IMR-90 (cell line): ENCODE results near the gene PLOD3. TPM values are rescaled to one million over a fixed set of nuclear protein-coding genes. Genes with fewer than 3 reads are reported as not detected.

Source experiments
- ATAC-seq: fragments of 200-7000 bp; cut with Tn5 transposase; 2 replicates; pipeline ENCODE4 v1.9.1; 2020; ENCODE audit warnings: low read depth, mild to moderate bottlenecking, moderate library complexity
- BruUV-seq: library from RNA; stranded (reverse); fragments of 400-500 nt; replicated peaks from 2 replicates; lab custom pipeline; 2021; lab: Mats Ljungman, UMichigan
- CTCF ChIA-PET: fragments of 300-600 bp; formaldehyde crosslinking; extraction: SDS; loops from one replicate; lab custom pipeline; 2021; ENCODE audit warnings: antibody characterized with exemption; lab: Yijun Ruan, JAX
- POLR2A ChIA-PET: fragments of 300-600 bp; sonication (Branson Sonifier 250); formaldehyde crosslinking; loops from one replicate; lab custom pipeline; 2022; ENCODE audit warnings: antibody characterized with exemption; ENCODE audit not compliant: unreplicated experiment; lab: Charles Lee
- DNase-seq: peaks from one replicate; pipeline ENCODE4 v3.0.0; 2013
- H2AFZ ChIP-seq: replicated peaks from 2 replicates; pipeline ENCODE3; 2013; ENCODE audit warnings: low read length, mild to moderate bottlenecking; ENCODE audit not compliant: poor library complexity
- H2AK5ac ChIP-seq: 2 replicates; pipeline ENCODE4 v1.6.1; 2013; ENCODE audit warnings: low read depth, low read length, inconsistent platforms
- H2AK9ac ChIP-seq: replicated peaks from 2 replicates; pipeline ENCODE3; 2013; ENCODE audit warnings: mild to moderate bottlenecking, low read depth, low read length, moderate library complexity; ENCODE audit not compliant: poor library complexity
- H2BK120ac ChIP-seq: 2 replicates; pipeline ENCODE4 v1.6.1; 2013; ENCODE audit warnings: low read depth, low read length, inconsistent platforms
- H2BK15ac ChIP-seq: 3 replicates; pipeline ENCODE4 v1.6.1; 2013; ENCODE audit warnings: low read depth, low read length, inconsistent platforms
- H2BK20ac ChIP-seq: 2 replicates; pipeline ENCODE4 v1.6.1; 2013; ENCODE audit warnings: low read depth, mild to moderate bottlenecking, inconsistent platforms, low read length, moderate library complexity
- H2BK5ac ChIP-seq: 2 replicates; pipeline ENCODE4 v1.6.1; 2013; ENCODE audit warnings: mild to moderate bottlenecking, low read depth, low read length, inconsistent platforms; ENCODE audit not compliant: poor library complexity, severe bottlenecking
- H3K14ac ChIP-seq: replicated peaks from 2 replicates; pipeline ENCODE4 v1.6.1; 2013; ENCODE audit warnings: low read depth, low read length, inconsistent platforms
- H3K18ac ChIP-seq: 2 replicates; pipeline ENCODE4 v1.6.1; 2013; ENCODE audit warnings: low read depth, low read length, control low read depth
- H3K23ac ChIP-seq: 2 replicates; pipeline ENCODE4 v1.6.1; 2013; ENCODE audit warnings: low read depth, low read length, inconsistent platforms
- H3K27ac ChIP-seq: 2 replicates; pipeline ENCODE4 v1.5.1; 2013; ENCODE audit warnings: mild to moderate bottlenecking, control low read depth, low read length; ENCODE audit not compliant: insufficient read depth
- H3K27me3 ChIP-seq: 2 replicates; pipeline ENCODE4 v1.6.1; 2013; ENCODE audit warnings: low read length; ENCODE audit not compliant: control insufficient read depth, insufficient read depth
- H3K36me3 ChIP-seq: 2 replicates; pipeline ENCODE4 v1.6.1; 2013; ENCODE audit warnings: low read length, mixed read lengths; ENCODE audit not compliant: control insufficient read depth, insufficient read depth
- H3K4ac ChIP-seq: 2 replicates; pipeline ENCODE4 v1.6.1; 2013; ENCODE audit warnings: low read depth, low read length, inconsistent platforms
- H3K4me1 ChIP-seq: 2 replicates; pipeline ENCODE4 v1.6.1; 2013; ENCODE audit warnings: low read length, mixed read lengths; ENCODE audit not compliant: control insufficient read depth, insufficient read depth
- H3K4me2 ChIP-seq: 2 replicates; pipeline ENCODE4 v1.6.1; 2013; ENCODE audit warnings: low read depth, mild to moderate bottlenecking, control low read depth, low read length, moderate library complexity
- H3K4me3 ChIP-seq: 2 replicates; pipeline ENCODE4 v1.5.1; 2013; ENCODE audit warnings: low read depth, mild to moderate bottlenecking, control low read depth, low read length, moderate library complexity; ENCODE audit not compliant: insufficient read depth
- H3K56ac ChIP-seq: 2 replicates; pipeline ENCODE4 v1.6.1; 2013; ENCODE audit warnings: low read length, inconsistent platforms; ENCODE audit not compliant: insufficient read depth; ENCODE audit errors: extremely low read depth
- H3K79me1 ChIP-seq, 2 experiments: 2 replicates each; pipeline ENCODE4 v1.6.1; 2013; ENCODE audit warnings: low read length in 2 of 2, inconsistent platforms in 1 of 2, low read depth in 1 of 2
- H3K9ac ChIP-seq: 2 replicates; pipeline ENCODE4 v1.6.1; 2013; ENCODE audit warnings: low read depth, low read length, control low read depth
- H3K9me1 ChIP-seq: 2 replicates; pipeline ENCODE4 v1.6.1; 2013; ENCODE audit warnings: low read length, inconsistent platforms; ENCODE audit not compliant: insufficient read depth
- H3K9me3 ChIP-seq: 2 replicates; pipeline ENCODE4 v1.6.1; 2013; ENCODE audit warnings: low read length; ENCODE audit not compliant: control insufficient read depth, insufficient read depth
- H4K20me1 ChIP-seq: 2 replicates; pipeline ENCODE4 v1.6.1; 2013; ENCODE audit warnings: low read length, inconsistent platforms; ENCODE audit not compliant: insufficient read depth
- H4K5ac ChIP-seq: 2 replicates; pipeline ENCODE4 v1.6.1; 2013; ENCODE audit warnings: mild to moderate bottlenecking, low read depth, low read length, control low read depth
- H4K8ac ChIP-seq, 2 experiments: 2 replicates each; pipeline ENCODE4 v1.6.1; 2013; ENCODE audit warnings: low read depth in 2 of 2, low read length in 2 of 2, control low read depth in 1 of 2, inconsistent platforms in 1 of 2
- H4K91ac ChIP-seq: 2 replicates; pipeline ENCODE4 v1.6.1; 2013; ENCODE audit warnings: low read depth, low read length, inconsistent platforms; ENCODE audit not compliant: insufficient read depth
- BHLHE40 ChIP-seq: fragments of 150-350 bp; IDR thresholded peaks from 2 replicates; pipeline ENCODE4 v1.6.1; 2016; ENCODE audit warnings: mild to moderate bottlenecking, low read depth, low read length
- CEBPB ChIP-seq: IDR thresholded peaks from 2 replicates; pipeline ENCODE4 v1.6.1; 2012; ENCODE audit warnings: low read depth, low read length, improper control_type of control experiment
- CHD1 ChIP-seq: IDR thresholded peaks from 2 replicates; pipeline ENCODE4 v1.6.1; 2012; ENCODE audit warnings: low read depth, low read length, improper control_type of control experiment
- MAFK ChIP-seq: IDR thresholded peaks from 2 replicates; pipeline ENCODE4 v1.6.1; 2012; ENCODE audit warnings: low read depth, low read length, improper control_type of control experiment
- MAZ ChIP-seq: IDR thresholded peaks from 2 replicates; pipeline ENCODE4 v1.6.1; 2012; ENCODE audit warnings: low read depth, mild to moderate bottlenecking, low read length, improper control_type of control experiment, moderate library complexity, borderline replicate concordance
- MXI1 ChIP-seq: IDR thresholded peaks from 2 replicates; pipeline ENCODE4 v1.6.1; 2012; ENCODE audit warnings: low read depth, mild to moderate bottlenecking, low read length, moderate library complexity, borderline replicate concordance
- NFE2L2 ChIP-seq: fragments of 150-350 bp; IDR thresholded peaks from 2 replicates; pipeline ENCODE4 v1.6.1; 2016; ENCODE audit warnings: low read depth, mild to moderate bottlenecking, low read length
- POLR2A ChIP-seq: IDR thresholded peaks from 2 replicates; pipeline ENCODE4 v1.6.1; 2012; ENCODE audit warnings: mild to moderate bottlenecking, low read depth, low read length
- RAD21 ChIP-seq: IDR thresholded peaks from 2 replicates; pipeline ENCODE4 v1.6.1; 2012; ENCODE audit warnings: low read length, improper control_type of control experiment
- RCOR1 ChIP-seq: IDR thresholded peaks from 2 replicates; pipeline ENCODE4 v1.6.1; 2012; ENCODE audit warnings: mild to moderate bottlenecking, low read length, improper control_type of control experiment; ENCODE audit not compliant: insufficient replicate concordance
- RFX5 ChIP-seq: IDR thresholded peaks from 2 replicates; pipeline ENCODE4 v1.8.0; 2012; ENCODE audit warnings: low read depth, mild to moderate bottlenecking, low read length, moderate library complexity
- SMC3 ChIP-seq: fragments of 150-350 bp; IDR thresholded peaks from 2 replicates; pipeline ENCODE4 v1.6.1; 2016; ENCODE audit warnings: low read depth, mild to moderate bottlenecking, antibody characterized with exemption, low read length, moderate library complexity
- WGBS, 2 experiments: methylation state at CpG; one replicate each; pipeline versions ENCODE4 v1.1.5 to v1.1.7; 2013; ENCODE audit warnings: missing lambda C conversion rate in 2 of 2; ENCODE audit not compliant: insufficient read length in 1 of 2; ENCODE audit errors: extremely low coverage in 2 of 2; 5-methylcytosine and 5-hydroxymethylcytosine counted together
- dilution Hi-C: fragments of 300-500 bp; cut with HindIII; formaldehyde crosslinking; loops from one replicate; pipeline ENCODE4 v1.14.3; 2018; ENCODE audit warnings: low sequenced_read_pairs; ENCODE audit not compliant: unreplicated experiment
- in situ Hi-C: fragments of 300-500 bp; cut with MboI; formaldehyde crosslinking; loops from 3 replicates; pipeline ENCODE4 v1.14.3; 2019; ENCODE audit warnings: low sequenced_read_pairs, inconsistent platforms, mixed read lengths
- intact Hi-C: fragments of 100-400 bp; cut with micrococcal nuclease; formaldehyde crosslinking; loops from 2 replicates; pipeline ENCODE4 v1.10.0; 2022
- polyA plus RNA-seq, 3 experiments: library from polyadenylated mRNA; depleted of rRNA; stranded (reverse); fragments of >200 nt; gene quantifications; 2 replicates each; pipeline ENCODE4 v1.2.3, GENCODE V29; 2012; ENCODE audit warnings: low replicate concordance in 1 of 3
- total RNA-seq: library from RNA; depleted of rRNA; stranded (reverse); fragments of >200 nt; gene quantifications from 2 replicates; pipeline ENCODE4 v1.2.3, GENCODE V29; 2012
- TF ChIP-seq, protein P1 (sequence below): fragments of 150-350 bp; IDR thresholded peaks from 2 replicates; pipeline ENCODE4 v1.6.1; 2017; ENCODE audit warnings: mild to moderate bottlenecking, antibody characterized with exemption, low read length, low read depth
- TF ChIP-seq, protein P2 (sequence below): fragments of 150-350 bp; IDR thresholded peaks from 2 replicates; pipeline ENCODE4 v1.6.1; 2016; ENCODE audit warnings: low read depth, mild to moderate bottlenecking, low read length, moderate library complexity, borderline replicate concordance

Gene PLOD3
- total and polyA plus RNA-seq, 2 of the 4 experiments (the other 2 are of a cell fraction), result 21.7 to 159 TPM

DNA sequence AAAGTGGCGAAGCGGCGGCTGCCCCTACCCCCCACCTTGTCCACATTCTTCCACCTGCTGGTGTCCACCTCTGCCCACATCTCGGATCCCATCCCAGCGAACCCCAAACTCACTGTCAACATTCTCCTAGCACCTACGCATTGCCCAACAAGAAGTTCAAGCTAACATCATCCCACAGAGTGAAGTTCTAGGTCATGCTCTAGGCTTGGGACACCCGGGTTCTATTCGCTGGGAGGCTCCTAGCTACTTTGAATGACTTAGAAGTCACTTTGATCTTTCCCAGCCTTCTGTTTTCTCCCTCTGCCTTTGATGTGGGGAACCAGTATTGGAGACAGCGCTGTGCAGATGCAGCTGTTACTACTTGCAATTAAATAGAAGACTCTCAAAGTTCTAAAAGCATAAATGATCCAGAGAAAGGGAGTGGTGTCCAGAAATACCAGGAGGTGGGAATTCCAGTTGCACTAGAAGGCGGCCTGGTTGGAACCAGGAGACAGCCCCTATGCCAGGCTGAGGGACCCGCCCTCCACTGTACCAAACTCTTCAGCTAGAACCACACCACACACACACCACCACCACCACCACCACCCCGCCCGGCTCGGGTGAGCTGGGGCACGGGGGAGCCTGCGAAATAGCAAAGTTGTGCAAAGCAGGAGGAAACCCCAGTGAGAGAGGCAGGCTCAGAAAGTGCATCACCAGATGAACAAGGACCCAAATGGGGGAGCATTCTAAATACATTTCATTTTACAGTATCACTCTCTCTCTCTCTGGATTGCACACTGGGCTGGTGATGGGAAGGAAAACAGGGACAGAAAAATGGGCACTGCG is 46.6 kb downstream of the PLOD3 start:
- POLR2A ChIA-PET, result no interaction called here
- Histone ChIP-seq H2AFZ (no peak overlapping the region), H2BK120ac (no peak overlapping the region), H3K56ac (no peak overlapping the region), H3K23ac (no peak overlapping the region), H4K20me1 (no peaks in the 10 kb centered on the region; the same call in 1 of the 2 replicates), H3K4me2 (no peak overlapping the region), H3K4me1 (peaks cover 18% of the 10 kb centered on the region), H3K4me3 (no peak overlapping the region), H4K91ac (no peak overlapping the region), H2BK5ac (no peak overlapping the region), H2BK15ac (no peak overlapping the region), H3K9me3 (peaks cover 2% of the 10 kb centered on the region; the same call in 1 of the 2 replicates), H2BK20ac (no peak overlapping the region), H3K9ac (no peak overlapping the region), H2AK9ac (no peak overlapping the region), H4K8ac (no peak overlapping the region), H3K27ac (no peak overlapping the region), H3K9me1 (peaks cover 14% of the 10 kb centered on the region), H3K27me3 (peaks cover 73% of the 10 kb centered on the region), H2AK5ac (no peak overlapping the region), H3K79me1 (peaks cover 0 to 3% of the 10 kb centered on the region in 2 experiments; a peak in 1 of 4 replicates), H3K4ac (no peak overlapping the region), H3K14ac (no peak overlapping the region), H4K5ac (no peak overlapping the region), H3K36me3 (no peaks in the 10 kb centered on the region), H3K18ac (no peak overlapping the region)
- dilution Hi-C loops (no loop called here), intact Hi-C loops (no loop called here), in situ Hi-C loops (no loop called here)
- ATAC-seq (no peak), DNase-seq (no peak)
- 0% methylated on average over 6 of the region's 17 CpGs; no CpG with 5 or more reads in 1 of the 2 experiments for WGBS, 2 experiments
- CTCF ChIA-PET, result interaction anchor here (0.6 to 1.9 kb wide), 3 partner anchors 22 to 1164 kb away, joined by 3 to 6 read pairs (median 3); no protein-coding TSS in a partner anchor
- no TSS peak for BruUV-seq
- TF ChIP-seq RAD21 (no peak), POLR2A (no peak), MAZ (no peak), RFX5 (no peak), MXI1 (no peak), NFE2L2 (no peak), RCOR1 (no peak), MAFK (no peak), CHD1 (no peak), BHLHE40 (no peak), CEBPB (no peak), SMC3 (no peak)
- TF ChIP-seq, protein P1, sequence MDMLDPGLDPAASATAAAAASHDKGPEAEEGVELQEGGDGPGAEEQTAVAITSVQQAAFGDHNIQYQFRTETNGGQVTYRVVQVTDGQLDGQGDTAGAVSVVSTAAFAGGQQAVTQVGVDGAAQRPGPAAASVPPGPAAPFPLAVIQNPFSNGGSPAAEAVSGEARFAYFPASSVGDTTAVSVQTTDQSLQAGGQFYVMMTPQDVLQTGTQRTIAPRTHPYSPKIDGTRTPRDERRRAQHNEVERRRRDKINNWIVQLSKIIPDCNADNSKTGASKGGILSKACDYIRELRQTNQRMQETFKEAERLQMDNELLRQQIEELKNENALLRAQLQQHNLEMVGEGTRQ, result no peak
- TF ChIP-seq, protein P2, sequence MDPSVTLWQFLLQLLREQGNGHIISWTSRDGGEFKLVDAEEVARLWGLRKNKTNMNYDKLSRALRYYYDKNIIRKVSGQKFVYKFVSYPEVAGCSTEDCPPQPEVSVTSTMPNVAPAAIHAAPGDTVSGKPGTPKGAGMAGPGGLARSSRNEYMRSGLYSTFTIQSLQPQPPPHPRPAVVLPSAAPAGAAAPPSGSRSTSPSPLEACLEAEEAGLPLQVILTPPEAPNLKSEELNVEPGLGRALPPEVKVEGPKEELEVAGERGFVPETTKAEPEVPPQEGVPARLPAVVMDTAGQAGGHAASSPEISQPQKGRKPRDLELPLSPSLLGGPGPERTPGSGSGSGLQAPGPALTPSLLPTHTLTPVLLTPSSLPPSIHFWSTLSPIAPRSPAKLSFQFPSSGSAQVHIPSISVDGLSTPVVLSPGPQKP, result no peak
